GM21526 (cell line): ENCODE data around the gene KIF1A.
"Not testable (repeated sequence)": the region's sequence is repeated elsewhere in the genome, so short reads cannot be mapped to it uniquely, and the experiment has no call there.

Experiments used
- ATAC-seq: cut with Tn5 transposase; IDR thresholded peaks from one replicate; pipeline ENCODE4 v1.9.1; 2021; ENCODE audit warnings: moderate library complexity; ENCODE audit not compliant: unreplicated experiment, low FRiP score

KIF1A gene

GRCh38 chr2:240787521-240788472 is 32.2 kb downstream of the KIF1A start:
- no peak for ATAC-seq

DNA sequence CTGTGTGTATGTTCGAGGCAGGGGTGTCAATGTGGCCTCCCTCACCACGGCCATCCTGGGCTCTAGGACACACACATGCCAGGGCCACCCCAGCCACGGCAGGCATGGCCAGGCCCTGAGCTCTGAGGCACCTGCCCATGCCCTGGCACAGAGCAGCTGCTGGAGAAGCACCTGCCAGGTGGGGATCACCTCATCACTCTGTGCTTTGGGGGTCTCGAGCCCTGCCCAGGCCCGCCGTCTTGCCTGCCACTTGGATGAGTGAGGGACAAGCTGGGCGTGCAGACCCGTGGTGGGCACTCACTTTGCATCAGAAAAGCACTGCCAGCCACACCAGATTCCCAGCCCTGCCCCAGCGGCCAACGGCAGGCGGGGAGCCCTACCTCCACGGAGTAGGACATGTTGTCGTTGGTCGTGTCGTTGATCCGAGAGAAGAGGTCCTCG is 33.1 kb downstream of the KIF1A start:
- no peak for ATAC-seq

- no peak for ATAC-seq
Observed at GRCh38 chr2:240786355-240786841, 33.6 kb downstream of the KIF1A start.

- ATAC-seq, result no peak
Observed at GRCh38 chr2:240785424-240786335, 34.3 kb downstream of the KIF1A start.

DNA sequence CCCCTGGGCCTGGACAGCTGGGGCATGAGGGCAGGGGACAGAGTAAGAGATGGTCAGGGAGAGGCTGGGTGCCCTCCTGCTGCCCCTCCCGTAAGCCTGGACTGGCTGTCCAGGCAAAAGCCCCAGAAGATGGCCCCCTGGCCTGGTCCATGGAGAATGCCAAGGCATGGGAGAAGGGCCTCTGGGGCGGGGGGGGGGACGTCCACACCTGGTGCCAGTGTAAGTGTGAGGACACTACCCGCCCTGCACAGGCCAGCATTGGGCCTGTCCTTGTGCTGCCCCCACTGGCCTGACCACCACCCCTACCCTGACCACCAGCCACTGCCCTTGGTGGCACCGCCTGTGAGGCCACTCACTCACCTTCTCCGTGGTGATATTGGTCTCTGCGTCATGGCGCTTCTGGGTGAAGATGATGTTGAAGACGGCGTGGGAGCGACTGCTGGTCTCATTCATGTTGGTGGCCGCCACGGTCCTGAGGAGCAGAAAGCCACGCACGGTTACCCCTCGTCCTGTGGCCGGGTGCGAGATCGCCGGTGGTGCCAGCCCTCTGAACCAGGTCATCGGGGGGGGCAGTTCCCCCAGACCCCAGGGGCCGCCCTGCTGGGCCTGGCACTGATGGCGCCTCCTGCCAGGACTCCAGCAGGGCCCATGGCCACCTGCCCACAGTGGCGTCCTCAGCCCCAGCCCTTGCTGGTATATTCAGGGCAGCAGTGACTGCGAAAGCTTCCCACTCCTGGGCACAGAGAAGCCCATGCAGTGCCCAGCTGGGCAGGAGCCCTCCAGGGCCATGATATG is 35.2 kb downstream of the KIF1A start:
- ATAC-seq, result no peak

DNA sequence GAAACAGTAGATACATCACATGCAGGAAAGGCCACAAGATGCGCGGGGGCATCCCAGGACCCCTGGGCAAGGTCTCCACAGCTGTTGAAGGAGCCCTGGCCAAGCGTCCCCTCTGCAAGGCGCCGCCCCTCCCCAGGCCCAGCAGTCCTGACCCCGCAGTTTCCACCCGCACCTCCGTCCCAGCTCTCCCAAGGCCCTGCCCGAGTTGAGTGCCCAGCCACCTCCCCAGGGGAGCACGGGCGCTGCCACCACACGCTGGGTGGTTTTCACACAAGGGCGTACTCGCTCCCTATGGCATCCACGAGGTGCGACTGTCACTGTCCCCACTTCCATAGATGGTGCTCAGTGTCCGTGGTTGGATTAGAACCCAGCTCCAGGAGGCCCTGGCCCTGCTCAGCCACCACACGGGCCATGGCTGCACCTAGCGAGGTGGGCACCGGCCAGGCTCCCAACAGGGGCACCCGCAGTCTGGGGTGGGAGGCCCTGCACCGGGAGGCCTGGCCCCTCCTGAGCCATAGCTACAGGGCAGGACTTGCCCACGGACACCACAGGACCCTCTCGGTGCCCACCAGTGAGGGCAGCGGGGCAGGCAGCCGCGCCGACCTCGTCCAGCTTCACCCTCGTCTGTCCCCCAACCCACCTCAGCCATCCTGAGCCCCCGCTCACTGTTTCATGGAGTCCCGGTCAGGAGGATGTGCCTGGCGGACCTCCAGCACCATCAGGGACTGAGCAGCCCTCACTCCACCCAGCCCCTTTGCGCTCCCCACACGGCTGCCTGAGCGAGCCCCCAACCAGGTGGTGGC is 36.0 kb downstream of the KIF1A start:
- no peak for ATAC-seq

GRCh38 chr2:240782886-240783818 is 36.9 kb downstream of the KIF1A start:
- ATAC-seq, result no peak

GRCh38 chr2:240782221-240782885 is 37.7 kb downstream of the KIF1A start:
- no peak for ATAC-seq

GRCh38 chr2:240781471-240782220 is 38.4 kb downstream of the KIF1A start:
- no peak for ATAC-seq

GRCh38 chr2:240780023-240780700 is 39.9 kb downstream of the KIF1A start:
- no peak for ATAC-seq

GRCh38 chr2:240779250-240779832 is 40.7 kb downstream of the KIF1A start:
- not testable (repeated sequence) for ATAC-seq

DNA sequence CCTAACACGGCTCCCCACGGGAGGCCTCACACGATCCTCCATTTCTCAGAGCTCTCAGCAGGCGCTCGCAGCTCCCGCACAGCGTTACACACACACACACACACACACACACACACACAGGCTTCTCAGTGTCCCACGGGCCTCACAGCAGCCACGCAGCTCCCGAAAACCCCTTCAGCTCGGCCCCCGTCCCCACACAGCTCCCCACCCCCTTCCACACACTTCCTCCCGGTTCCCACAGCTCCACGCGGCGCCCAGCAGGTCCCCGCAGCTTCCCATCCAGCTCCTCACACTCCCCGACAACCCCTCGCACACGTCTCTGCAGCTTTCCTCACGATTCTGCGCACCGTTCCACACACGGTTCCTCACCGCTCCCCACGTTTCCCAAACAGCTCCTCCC is 41.6 kb downstream of the KIF1A start:
- ATAC-seq, result no peak

- ATAC-seq, result no peak
Observed at GRCh38 chr2:240777456-240778212, 42.4 kb downstream of the KIF1A start.

DNA sequence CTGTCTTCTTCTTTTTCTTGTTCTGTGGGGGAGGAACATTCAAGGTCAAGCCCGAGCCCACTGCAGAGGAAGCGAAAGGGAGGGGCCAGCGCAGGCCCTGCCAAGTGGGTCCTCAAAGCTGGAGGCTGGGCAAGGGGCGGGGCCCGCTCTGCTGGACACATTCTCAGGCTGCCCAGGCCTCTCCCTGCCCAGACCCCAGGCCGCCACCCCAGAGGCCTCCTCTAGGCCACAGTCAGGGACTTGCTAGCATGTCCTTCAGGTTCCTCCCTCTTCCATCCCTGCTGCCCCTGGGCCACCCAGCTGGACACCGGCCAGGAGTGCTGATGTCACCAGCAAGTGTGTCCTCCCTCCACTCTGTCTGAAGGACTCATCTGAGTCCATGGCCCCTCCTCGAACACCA is 44.1 kb downstream of the KIF1A start:
- ATAC-seq, result no peak

DNA sequence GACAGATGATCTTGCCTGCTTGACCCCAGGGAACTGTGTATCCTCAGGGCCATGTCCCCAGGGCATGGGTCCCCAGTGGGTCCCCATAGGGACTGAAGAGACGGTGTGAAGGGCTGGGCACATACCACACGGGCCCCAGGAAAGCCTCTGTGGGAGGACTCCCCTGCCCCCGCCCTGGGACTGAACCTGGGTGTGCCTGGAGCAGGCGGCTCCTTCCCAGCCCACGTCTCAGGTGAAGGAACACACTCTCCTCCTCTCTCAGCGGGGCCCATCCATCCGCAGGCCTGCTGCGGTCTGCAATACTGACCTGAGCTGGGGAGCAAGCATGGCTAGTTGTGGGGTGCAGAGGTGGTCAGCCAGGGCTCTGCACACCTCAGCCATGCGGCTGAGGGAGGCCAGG is 45.2 kb downstream of the KIF1A start:
- no peak for ATAC-seq

- no peak for ATAC-seq
Observed at GRCh38 chr2:240769096-240769495, 50.9 kb downstream of the KIF1A start.
